ENCODE data around the gene SLC9A8. TPM values are rescaled to one million over a fixed set of nuclear protein-coding genes. Genes with fewer than 3 reads are reported as not detected.

The SLC9A8 gene
- total and polyA plus RNA-seq, 12 donors = 3.3 to 8.7 (median 6.9) TPM

DNA sequence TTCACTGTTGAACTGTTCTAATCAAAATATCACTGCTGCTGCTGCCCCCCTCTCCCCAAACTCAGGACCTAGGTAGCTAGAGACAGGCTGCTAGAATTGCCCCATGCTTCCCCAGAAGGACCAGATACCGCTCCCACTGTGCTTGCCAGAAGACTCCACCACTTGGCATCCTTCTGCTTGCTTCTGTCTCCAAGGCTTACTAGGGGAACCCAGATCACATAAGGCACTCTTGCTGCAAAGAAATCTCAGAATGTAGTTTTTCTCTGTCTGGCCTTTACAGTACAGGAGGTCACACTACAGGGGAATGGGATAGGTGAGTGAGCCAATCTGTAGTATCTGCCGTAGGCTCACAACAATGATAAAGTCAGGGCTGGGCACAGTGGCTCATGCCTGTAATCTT is 21.5 kb upstream of the SLC9A8 start:
- TF ChIP-seq, protein P1, sequence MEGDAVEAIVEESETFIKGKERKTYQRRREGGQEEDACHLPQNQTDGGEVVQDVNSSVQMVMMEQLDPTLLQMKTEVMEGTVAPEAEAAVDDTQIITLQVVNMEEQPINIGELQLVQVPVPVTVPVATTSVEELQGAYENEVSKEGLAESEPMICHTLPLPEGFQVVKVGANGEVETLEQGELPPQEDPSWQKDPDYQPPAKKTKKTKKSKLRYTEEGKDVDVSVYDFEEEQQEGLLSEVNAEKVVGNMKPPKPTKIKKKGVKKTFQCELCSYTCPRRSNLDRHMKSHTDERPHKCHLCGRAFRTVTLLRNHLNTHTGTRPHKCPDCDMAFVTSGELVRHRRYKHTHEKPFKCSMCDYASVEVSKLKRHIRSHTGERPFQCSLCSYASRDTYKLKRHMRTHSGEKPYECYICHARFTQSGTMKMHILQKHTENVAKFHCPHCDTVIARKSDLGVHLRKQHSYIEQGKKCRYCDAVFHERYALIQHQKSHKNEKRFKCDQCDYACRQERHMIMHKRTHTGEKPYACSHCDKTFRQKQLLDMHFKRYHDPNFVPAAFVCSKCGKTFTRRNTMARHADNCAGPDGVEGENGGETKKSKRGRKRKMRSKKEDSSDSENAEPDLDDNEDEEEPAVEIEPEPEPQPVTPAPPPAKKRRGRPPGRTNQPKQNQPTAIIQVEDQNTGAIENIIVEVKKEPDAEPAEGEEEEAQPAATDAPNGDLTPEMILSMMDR (IDR thresholded peaks at IDR 0.05) = no peak
- intact Hi-C loops (cut with DNase I) = loop anchor here in 1 of 10 donors (2.0 kb wide), 1 partner anchor 22 kb away; the partner anchor contains the start of gene SLC9A8
- 43 to 77% methylated on average over 2 of the region's 2 CpGs for WGBS, 2 donors
- Histone ChIP-seq H3K27ac (peak overlapping the region in 9 of 10 donors; percentile 8 to 73 (median 65)), H3K4me1 (peaks cover 0 to 65% (median 10%) of the 10 kb centered on the region in 9 donors), H3K9me3 (no peaks in the 10 kb centered on the region), H3K4me3 (no peak overlapping the region), H3K36me3 (no peaks in the 10 kb centered on the region), H3K27me3 (no peaks in the 10 kb centered on the region)
- no peak for ATAC-seq
- no peak for DNase-seq

DNA sequence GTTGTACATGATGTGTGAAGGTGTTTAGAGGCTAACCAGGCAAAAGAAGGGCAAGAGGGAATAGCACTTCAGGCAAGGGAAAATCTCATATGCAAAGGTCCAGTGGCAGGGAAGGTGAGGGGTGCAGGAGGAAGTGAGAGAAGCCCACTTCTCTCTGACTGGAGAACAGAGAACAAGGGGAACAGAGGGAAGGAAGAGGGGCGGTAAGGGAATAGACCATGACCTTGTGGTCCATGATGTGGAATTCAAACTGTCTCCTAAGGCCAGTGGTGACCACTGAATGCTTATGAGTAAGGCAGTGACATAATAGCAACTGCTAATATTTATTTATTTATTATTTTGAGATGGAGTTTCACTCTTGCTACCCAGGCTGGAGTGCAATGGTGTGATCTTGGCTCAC is 20.6 kb upstream of the SLC9A8 start:
- Histone ChIP-seq H3K36me3 (no peaks in the 10 kb centered on the region), H3K27ac (peak overlapping the region in 1 of 10 donors; percentile 43), H3K27me3 (no peaks in the 10 kb centered on the region), H3K4me3 (no peak overlapping the region), H3K9me3 (no peaks in the 10 kb centered on the region), H3K4me1 (peaks cover 0 to 58% (median 10%) of the 10 kb centered on the region in 9 donors)
- TF ChIP-seq, protein P1 (IDR thresholded peaks at IDR 0.05) = no peak
- no peak for DNase-seq
- no peak for ATAC-seq
- 90 to 100% methylated on average over 1 of the region's 1 CpG for WGBS, 2 donors
- intact Hi-C loops (cut with DNase I) = no loop called here

GRCh38 chr20:49792611-49793010 is 20.0 kb upstream of the SLC9A8 start:
- 92% methylated on average over 3 of the region's 3 CpGs for WGBS, 2 donors
- TF ChIP-seq, protein P1 (IDR thresholded peaks at IDR 0.05) = no peak
- H3K4me1 ChIP-seq = peaks cover 0 to 52% (median 10%) of the 10 kb centered on the region in 9 donors
- intact Hi-C loops (cut with DNase I) = no loop called here
- no peaks in the 10 kb centered on the region for H3K9me3 ChIP-seq
- no peaks in the 10 kb centered on the region for H3K27me3 ChIP-seq
- ATAC-seq (no peak), DNase-seq (no peak)
- H3K36me3 ChIP-seq = no peaks in the 10 kb centered on the region
- no peak overlapping the region for H3K4me3 ChIP-seq
- H3K27ac ChIP-seq = no peak overlapping the region

GRCh38 chr20:49794336-49795134 is 18.1 kb upstream of the SLC9A8 start:
- no peaks in the 10 kb centered on the region for H3K27me3 ChIP-seq
- H3K36me3 ChIP-seq = no peaks in the 10 kb centered on the region
- WGBS, 2 donors = 76 to 78% methylated on average over 10 of the region's 10 CpGs
- peak overlapping the region in 1 of 10 donors; percentile 74 for H3K27ac ChIP-seq
- TF ChIP-seq, protein P1 (IDR thresholded peaks at IDR 0.05) = no peak
- intact Hi-C loops (cut with DNase I) = no loop called here
- ATAC-seq (no peak), DNase-seq (no peak)
- peaks cover 0 to 35% (median 9%) of the 10 kb centered on the region in 9 donors for H3K4me1 ChIP-seq
- no peaks in the 10 kb centered on the region for H3K9me3 ChIP-seq
- no peak overlapping the region for H3K4me3 ChIP-seq

Data from heart right ventricle (tissue), 16 donors.